ENCODE data around the gene RANGRF.

DNA sequence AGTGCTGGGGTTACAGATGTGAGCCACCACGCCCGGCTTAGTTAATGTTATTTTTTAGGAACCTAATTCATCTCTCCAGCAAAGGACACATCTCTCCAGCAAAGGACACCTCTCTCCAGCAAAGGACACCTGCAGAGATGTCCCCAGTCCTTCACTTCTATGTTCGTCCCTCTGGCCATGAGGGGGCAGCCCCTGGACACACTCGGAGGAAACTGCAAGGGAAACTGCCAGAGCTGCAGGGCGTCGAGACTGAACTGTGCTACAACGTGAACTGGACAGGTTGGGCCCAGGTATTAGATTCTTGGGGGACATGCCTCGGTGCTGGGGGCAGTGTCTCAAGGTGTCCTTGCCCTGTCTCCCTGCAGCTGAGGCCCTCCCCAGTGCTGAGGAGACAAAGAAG lies 34.7 kb upstream of the RANGRF start:
- no peak for TF ChIP-seq ZFX (IDR thresholded peaks at IDR 0.05)
- no peak; the same call in 1 of the 2 replicates for TF ChIP-seq CTCF (conservative IDR thresholded peaks at IDR 0.05)
